Endometrium (tissue), 2 donors: ENCODE results near the gene GREM2.

Experiments
- FAIRE-seq: peaks from 2 replicates; lab custom pipeline; 2012; peaks lifted over from hg19 to GRCh38; lab: Jason Lieb, UNC
- donor health status: control.
- donor health status: control.

Gene GREM2

DNA sequence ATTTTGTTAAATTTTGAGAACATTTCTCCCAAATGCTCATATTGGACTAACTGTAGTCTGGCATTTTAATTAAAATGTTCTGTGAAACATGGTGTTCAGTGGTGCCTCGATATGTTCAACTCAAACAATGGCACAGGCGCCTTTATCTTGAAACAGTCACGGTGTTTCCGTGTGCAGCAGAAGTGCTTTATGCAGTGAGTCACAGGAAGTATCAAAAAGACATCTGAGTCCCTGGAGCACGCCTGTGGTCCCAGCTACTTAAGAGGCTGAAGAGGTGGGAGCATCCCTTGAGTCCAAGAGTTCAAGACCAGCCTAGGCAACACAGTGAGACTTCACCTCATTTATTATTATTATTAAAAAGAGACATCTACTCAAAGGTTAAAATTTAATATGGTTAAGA lies 52.2 kb downstream of the GREM2 start:
- no peak for FAIRE-seq

DNA sequence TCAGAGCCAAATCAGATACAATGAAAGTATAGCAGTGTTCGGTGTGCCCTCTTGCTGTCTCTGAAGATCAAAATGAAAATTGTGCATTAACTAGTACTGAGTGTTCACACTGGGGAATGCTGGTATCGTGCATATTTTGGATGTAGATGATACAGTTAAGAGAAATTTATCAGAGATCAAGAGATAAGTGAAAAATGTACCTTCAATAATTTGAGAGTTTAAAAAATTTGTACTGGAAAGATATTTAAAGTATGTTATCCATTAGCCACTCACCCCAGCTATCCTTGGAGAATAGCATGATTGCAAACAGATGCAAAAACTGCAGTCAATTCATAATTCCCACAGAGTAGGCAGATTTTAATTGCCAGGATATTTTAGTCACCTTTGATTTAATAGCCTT lies 56.4 kb downstream of the GREM2 start:
- FAIRE-seq, result no peak

DNA sequence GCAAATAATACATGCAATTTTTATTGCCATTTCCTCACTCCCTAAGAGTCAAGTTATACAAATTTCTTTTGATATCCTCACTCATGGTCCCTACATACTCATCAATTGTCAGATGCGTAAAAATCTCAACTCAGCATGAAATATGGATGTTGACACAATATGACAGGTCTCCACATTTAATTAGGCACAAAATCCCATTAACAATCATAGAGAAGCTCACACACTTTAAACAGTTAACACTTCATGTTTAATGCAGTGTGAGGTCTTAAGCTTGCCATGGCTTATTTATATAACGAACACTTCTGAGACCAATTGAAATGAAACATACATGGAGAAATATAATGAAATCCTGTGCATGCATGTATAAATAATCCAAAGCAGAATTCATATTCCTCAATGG lies 58.6 kb downstream of the GREM2 start:
- no peak for FAIRE-seq

DNA sequence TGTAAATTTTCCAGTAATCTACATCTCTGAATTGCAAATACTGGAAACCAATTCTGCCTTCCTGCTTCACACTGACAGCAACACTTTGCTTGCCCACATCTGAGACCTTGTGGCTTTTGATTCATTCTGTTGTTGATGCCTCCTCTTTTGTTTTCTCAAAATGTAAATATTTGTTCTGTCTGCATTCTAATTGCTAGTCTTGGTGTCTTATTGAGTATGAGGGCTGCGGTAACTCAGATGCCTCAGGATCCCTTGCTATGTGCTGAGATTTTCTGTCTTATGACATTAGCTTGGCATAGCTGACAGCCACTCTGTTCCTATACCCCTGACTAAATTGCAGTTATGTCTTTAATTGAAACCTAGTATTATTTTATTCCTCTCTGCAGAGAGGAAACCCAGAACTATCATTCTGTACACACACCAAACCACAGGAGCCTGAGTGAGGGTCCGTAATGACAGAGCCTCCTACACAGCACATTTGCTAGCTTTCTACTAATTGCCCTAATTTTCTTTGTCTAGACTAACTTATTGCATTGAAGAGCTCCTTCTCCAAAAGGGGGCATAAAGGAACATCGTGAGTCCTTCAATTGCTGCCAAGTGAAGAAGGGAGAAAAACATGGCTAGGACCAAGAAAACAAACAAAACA lies 72.1 kb downstream of the GREM2 start:
- FAIRE-seq, result no peak

DNA sequence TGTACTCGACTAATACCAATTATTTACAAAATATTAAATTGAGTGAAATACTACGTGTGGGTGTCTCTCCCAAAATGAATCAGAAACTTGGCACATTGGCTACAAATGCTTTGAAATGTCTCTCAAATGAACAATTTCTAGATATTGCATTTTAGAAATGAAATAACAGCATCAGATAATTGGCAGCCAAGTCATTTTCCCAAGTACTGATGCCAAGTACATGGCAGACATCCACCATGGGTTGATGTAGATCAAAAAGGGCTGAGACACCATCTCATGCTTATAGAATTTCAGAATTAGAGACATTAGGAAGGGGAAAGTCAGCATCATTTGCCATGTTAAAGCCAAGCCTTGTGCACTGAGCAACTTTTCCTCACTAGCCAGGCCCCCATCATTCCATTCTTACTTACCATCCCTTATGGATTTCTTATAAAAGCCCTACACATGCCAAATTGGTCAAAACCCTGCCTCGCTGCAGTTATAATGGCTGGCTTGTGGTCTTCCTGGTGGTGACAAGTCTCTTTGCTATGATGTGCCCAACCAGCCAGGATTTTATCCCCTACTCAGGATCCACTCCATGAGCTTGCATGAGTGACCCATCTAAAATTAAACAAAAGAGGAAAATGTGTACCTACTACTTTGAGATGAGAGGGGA lies 73.1 kb downstream of the GREM2 start:
- no peak for FAIRE-seq

DNA sequence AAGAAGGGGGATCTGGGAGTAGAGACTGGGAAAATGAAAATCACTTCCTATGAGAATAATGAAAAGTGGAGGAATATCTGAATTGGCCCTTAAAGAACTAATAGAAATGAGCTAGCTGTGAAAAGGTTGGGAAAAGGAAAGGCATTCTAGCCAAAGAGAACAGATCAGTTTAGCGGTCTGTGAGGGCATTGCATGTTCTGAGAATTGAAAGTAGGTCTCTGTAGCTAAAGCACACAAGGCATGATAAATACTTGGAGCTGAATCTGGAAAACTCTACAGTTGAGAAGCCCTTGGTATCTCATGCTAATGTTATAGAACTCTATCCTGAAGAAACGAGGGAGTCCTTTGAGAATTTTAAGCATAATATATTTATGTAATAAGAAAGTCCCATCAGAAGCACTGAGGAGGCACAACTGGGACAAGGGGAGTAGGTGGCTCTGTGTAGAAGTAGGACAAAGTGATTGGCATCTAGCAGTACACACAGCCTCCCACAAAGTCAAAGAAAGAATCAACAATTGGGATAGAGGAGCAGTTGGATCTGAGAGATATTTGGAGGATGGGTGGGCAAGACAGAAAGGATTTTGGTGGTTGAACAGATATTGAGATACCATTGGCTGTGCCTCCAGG lies 78.7 kb downstream of the GREM2 start:
- no peak for FAIRE-seq

DNA sequence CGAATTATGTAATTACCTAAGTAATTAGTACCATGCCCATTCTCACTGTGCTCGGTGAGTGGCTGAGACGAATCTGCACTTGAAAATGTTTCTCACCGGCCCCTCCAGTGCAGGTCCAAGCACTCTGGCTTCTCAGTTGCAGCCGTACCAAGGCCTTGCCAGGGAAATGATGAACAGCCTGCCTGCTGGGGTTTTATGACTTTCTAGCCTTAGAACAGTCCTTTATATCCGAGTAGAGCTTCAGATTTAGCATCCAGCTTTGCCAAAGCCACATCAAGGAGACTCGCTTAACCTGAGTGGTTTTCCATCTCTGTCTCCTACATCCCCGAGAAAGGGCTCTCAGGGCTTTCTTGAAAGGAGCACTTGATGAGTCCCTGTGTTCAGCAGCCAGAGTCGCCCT lies 83.4 kb downstream of the GREM2 start:
- FAIRE-seq, result no peak

DNA sequence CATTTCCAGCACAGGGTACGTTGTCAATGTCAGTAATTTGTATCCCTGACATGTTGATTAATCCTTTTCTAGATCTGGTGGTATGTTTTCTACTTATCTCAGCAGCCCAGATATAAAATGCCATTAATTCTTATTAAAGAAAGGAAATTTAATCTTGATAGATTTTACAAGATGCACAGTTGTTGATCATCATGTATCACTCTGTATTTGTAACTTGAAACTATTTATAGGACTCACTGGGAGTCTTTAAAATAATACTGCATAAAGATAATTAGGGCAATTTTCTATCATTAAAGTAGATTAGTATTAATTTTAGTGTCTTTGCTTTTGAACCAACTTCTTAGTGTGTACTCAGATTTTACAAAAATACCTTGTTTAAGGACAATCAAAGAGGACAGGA lies 84.9 kb downstream of the GREM2 start:
- FAIRE-seq, result no peak

DNA sequence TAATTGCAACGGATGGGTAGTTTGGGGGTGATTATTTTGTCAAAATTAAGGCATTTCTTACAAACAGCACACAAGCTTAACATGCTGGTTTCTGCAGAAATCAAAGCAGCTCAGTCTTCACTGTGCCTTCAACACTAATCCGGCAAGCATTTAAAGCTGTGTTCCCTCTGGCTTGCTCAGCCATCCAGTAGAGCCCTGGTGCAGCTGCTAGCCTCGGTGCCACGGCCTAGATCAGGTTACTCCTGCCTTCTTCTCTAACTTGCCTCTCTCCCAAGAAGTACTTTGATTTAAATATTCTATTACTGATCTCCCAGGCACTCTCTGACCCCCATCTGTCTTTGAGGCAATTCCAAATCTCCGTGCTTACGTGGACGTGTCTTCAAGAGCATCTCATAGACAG lies 85.6 kb downstream of the GREM2 start:
- FAIRE-seq, result no peak

DNA sequence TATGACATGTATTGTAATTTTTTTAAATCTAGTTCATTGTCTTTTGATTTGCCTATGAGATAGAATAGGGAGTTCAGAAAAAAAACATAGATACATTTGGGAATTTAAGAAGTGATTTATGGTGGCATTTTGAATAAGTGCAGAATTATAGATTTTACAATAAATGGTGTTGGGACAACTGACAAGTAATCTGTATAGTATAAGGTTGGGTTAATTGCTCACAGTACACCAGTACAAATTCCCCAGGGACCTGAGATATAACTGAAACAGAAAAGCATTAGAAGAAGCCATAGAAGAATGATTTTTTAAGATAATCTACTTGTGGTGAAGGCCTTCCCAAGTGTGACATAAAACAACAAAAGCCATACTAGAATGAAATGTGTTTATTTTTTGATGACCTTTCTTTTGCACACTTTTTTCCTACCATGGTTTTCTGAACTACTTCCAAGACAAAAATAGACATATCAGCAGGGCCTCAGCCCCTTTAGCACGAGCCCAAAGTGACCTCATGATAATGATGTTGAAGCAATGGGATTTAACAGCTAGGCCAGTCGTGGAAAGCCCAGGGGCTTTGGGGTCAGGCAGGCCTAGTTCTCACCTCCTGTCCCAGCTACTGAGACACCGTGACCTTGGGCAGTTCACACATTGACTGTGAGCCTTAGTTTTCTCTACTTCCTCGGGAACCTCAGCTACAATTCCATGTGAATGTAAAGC lies 87.4 kb downstream of the GREM2 start:
- no peak for FAIRE-seq

DNA sequence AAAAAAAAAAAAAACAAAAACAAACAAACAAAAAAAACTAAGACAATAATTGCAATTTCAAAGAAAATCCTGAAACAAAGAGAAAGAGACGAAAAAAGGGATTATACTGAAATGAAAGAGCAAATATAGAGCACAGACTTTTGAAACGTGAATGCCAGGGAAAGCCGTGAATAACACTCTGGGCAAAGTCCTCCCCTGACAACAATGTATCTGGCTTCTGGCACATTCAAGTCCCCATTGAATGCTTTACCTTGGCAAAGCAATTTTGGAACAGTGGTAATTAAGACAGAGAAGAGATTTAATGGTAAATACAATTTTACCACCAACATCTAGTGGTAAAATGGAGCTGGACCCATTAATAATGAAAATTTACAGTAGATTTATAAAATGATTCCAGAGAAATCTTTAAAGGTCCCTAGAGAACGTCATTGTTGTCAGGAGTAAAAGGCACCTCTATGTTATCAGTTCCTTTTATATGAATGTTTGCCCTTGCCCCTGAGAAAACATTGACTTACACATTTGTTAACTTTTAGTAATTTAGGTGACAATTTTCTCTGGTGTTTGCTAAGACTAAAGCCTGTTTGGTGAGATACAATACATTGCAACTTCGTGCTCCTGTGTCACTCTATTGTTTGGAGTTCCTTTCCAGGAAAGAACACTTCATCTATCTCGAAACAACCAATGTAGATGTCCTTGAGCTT lies 89.7 kb downstream of the GREM2 start:
- FAIRE-seq, result no peak

DNA sequence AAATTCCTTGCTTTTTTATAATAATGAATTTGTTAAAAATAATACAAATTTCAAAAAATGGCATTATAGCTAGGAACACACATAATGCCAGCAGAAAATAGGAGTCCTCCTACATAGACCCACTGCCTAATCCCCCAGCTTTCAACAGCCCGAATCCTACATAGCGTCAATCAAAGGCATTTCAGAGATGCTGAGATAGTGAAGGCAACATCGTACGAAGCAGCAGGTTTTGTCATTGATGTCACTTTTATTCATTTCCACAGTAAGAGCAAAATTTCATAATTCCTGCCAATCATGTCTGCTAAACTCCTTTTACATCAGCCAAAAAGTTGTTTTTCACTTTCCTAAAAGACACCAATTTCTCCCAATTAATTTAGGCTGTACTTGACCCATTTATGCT lies 94.1 kb downstream of the GREM2 start:
- FAIRE-seq, result no peak

DNA sequence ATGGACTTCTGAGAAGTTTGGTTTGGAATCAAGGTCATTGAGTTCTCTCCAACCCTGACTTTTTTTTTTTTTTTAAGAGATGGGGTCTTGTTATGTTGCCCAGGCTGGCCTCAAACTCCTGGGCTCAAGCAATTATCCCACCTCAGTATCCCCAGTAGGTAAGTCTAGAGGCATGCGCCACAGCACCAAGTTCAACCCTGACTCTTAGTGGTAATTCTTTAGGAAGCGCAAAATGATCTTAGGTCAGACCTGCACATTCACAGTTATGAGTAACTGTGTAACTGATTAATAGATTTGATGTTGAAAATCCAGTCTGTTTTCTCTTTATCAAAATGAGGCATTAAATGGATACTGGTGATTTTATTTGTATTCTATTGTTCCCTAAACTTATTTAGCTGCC lies 95.9 kb downstream of the GREM2 start:
- no peak for FAIRE-seq

DNA sequence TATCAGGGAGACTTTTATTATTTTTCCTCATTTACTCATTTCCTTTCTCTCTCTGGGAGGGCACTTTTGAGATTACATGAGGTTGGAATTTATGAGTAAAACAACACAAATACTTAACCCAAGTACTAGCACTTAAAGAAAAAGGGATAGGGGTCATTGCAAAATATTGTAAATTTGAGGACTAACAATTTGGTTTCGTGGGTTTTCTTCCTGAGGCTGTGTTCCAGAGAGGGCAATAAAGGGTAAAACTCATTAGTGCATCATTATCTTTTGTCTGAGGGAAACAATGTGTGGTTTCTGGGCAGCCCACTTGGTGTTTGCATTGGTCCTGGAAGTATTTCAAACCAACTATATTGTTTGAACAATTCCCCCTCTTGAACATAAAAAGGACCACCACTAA lies 96.5 kb downstream of the GREM2 start:
- peak; percentile 33 for FAIRE-seq

DNA sequence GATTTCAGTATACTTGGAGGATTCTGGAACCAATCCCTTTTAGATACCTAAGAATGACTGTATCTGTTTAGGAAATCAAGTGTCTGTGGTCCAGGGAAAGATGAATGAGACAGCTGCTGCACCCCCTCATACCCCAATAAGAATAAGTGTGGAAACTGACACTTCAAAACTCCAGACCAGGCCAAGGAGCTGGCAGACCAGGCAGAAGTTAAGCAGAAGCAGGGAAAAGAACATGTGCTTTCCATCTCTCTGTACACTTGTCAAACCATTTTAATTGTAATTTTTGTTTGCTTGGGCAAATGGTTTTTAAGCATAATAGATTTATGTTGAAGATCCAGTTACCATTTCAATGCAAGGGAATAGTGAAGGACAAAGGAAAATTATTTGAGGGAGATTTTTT lies 100.2 kb downstream of the GREM2 start:
- FAIRE-seq, result no peak

DNA sequence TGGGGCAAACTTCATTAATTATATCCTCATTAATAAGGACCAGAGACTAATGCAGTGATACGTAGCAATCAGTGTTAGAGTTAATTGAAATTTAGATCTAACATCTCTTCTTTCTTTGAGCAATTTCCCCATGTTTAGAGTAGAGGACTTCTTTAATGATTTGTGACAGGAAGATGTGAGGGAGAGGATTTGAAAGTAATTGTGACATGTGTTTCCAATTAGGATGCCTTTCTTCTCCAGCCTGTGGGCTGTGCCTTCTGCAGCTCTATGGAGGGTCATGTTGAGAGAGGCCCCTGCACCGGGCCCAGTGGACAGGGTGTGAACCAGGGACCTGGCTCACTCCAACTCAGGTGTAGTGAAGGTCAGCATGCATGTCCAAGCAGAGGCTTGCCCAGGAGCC lies 103.0 kb downstream of the GREM2 start:
- FAIRE-seq, result peak; percentile 84

DNA sequence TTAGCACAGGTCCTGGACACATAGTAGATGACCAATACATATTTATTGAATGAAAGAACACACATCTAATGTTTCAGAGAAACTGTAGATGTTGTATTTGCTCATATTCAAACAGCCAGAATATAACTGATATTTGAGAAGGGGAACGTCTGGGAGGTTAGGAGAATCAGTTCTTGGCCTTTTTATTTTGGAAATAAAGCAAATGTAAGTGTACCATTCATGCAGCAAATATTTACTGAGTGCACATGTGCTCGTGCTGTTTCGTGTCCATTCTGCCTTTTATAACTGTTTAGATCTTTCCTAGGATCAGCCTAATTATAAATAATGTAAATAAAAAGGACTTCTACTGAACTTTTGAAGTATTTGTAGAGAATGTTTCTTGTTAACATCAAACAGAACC lies 103.8 kb downstream of the GREM2 start:
- peak; percentile 97 for FAIRE-seq

DNA sequence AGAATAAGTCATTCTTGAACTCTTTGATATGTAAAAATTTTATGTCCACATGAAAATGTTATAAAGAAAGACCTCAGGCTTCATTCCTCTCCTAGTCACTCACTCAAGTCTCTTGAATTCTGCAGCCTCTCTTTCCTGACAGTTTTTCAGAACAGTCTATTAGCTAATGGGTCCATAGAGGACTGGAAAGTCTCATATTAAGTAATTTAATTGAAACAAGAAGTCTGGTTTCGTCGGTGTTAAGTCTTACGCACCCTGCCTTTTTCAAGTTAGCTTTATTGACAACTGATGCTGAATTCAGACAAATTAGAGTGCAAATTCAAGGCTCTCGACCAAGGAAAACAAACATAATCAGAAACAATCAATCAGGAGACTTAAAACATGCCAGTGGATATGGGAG lies 105.8 kb downstream of the GREM2 start:
- FAIRE-seq, result no peak

DNA sequence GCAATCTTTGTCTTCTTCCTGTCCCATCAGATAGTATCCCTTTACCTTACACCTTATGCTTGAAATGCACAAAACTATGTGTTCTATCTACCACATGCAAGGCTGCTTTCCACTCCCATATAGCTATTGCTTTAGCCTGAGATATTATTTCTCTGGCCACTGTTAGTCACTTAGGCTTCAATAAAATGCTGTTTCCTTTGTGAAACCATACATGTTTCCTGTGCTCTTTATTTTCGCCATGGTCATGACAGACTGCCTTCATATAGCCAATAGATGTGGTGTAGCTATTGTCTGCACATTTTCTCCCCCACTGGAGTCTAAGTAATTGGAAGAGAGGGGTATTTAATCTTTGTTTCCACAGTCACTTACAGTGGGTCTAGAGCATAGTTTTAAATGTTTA lies 108.4 kb downstream of the GREM2 start:
- FAIRE-seq, result no peak

DNA sequence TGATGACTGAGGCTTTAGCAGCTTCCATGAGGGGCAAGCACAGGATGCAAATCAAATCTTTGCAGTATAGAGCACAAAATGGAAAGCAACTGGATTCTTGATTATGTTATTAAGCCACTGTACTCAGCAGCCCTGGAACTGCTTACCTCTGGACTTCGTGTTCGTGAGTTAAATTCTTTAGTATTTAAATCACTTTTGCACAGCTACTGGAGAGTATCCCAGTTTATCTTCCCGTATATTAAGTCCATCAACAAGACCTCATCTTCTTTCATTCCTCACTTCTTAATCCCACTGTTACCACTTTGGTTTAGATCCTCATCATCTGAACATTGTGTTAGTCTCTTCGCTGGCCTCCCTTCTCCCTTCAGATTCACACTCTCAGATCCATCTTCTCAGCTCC lies 108.9 kb downstream of the GREM2 start:
- FAIRE-seq, result no peak

DNA sequence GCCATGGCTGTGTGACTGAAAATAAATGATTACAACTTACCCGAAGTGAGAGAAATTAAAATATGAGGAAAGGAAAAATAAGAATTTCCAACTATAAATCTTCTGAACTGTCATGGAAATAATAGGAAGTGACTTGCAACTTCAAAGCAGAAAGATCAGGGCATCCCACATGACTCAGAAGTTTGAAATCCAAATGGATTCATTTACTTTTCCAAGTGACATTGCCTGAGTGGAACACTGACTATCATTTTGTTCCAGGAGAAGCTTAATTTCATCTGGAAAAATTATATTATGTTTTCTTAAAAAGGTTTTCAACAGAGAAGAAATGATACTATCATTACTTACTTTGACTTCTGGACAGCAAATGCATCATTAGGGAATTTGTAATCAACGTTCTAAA lies 110.8 kb downstream of the GREM2 start:
- FAIRE-seq, result no peak

DNA sequence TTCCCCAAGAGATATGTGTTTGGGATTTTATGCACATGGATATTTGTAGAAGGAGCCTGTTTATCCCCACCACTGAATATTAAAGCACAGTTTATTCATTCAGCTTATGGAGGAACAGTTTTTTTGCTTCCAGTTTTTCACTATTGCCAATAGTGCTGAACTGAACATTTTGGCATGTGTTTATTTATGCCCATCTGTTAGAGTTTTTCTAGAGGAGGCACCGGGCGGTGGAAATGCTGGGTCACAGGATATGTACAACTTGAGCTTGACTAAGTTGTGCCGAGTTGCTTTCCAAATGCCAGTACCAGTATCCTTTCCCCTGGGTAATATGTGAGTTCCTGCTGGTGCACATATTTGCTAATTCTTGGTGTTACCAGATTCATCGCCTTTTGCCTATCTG lies 111.3 kb downstream of the GREM2 start:
- no peak for FAIRE-seq

DNA sequence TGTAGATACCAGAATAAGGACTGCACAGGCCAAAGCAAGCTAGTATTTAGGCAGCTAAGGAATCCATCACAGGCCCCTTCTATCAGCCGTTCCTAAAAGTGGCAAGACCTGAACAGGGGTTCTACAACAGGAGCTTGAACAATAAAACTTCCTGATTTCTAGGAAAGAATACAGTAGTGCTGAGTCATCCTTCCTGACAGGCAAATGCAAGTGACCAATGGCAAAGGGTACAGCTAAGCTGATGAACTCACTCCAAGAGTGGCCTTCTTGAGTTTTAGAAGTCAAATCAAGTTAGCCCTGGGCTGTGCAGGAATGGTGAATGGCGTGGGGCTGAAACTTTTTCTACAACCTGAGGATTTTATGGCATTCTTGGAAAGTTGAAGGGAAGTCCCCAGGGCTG lies 112.9 kb downstream of the GREM2 start:
- FAIRE-seq, result no peak
